GM23338 (cell line): ENCODE results near the gene MLC1. TPM values are rescaled to one million over a fixed set of nuclear protein-coding genes. Genes with fewer than 3 reads are reported as not detected.

Experiments
- ATAC-seq: fragments of 200-7000 bp; cut with Tn5 transposase; 3 replicates; pipeline ENCODE4 v1.9.1; 2020
- DNase-seq: peaks from one replicate; pipeline ENCODE4 v3.0.0-alpha.2; 2015; ENCODE audit warnings: low spot score
- H2AFZ ChIP-seq: fragments of 200-600 bp; sonication (generic); 2 replicates; pipeline ENCODE4 v1.8.0; 2016; ENCODE audit warnings: antibody characterized with exemption, mild to moderate bottlenecking, moderate library complexity
- H3F3A ChIP-seq: fragments of 200-600 bp; sonication (generic); replicated peaks from 2 replicates; pipeline ENCODE4 v1.8.0; 2017; ENCODE audit warnings: antibody characterized with exemption, mixed run types, low read depth
- H3K27ac ChIP-seq: fragments of 200-600 bp; sonication (generic); 2 replicates; pipeline ENCODE4 v1.6.1; 2016; ENCODE audit warnings: low read depth
- H3K27me3 ChIP-seq: fragments of 200-600 bp; sonication (generic); 2 replicates; pipeline ENCODE4 v1.8.0; 2016; ENCODE audit warnings: mild to moderate bottlenecking, mixed run types, moderate library complexity; ENCODE audit not compliant: insufficient read depth
- H3K36me3 ChIP-seq: fragments of 200-600 bp; sonication (generic); 2 replicates; pipeline ENCODE4 v1.8.0; 2016; ENCODE audit warnings: mild to moderate bottlenecking; ENCODE audit not compliant: insufficient read depth
- H3K4me1 ChIP-seq: fragments of 200-600 bp; sonication (generic); 2 replicates; pipeline ENCODE4 v1.8.0; 2016; ENCODE audit warnings: mild to moderate bottlenecking, moderate library complexity; ENCODE audit not compliant: insufficient read depth
- H3K4me2 ChIP-seq: fragments of 200-600 bp; sonication (generic); 2 replicates; pipeline ENCODE4 v1.7.1; 2017; ENCODE audit warnings: mixed run types
- H3K4me3 ChIP-seq: fragments of 200-600 bp; sonication (generic); 2 replicates; pipeline ENCODE4 v1.6.1; 2016; ENCODE audit warnings: mixed run types
- H3K79me2 ChIP-seq: fragments of 200-600 bp; sonication (generic); replicated peaks from 2 replicates; pipeline ENCODE4 v1.8.0; 2017; ENCODE audit warnings: mild to moderate bottlenecking; ENCODE audit not compliant: insufficient read depth
- H3K9me2 ChIP-seq: fragments of 200-600 bp; sonication (generic); 2 replicates; pipeline ENCODE4 v1.8.0; 2017; ENCODE audit not compliant: insufficient read depth
- H4K20me1 ChIP-seq: fragments of 200-600 bp; sonication (generic); replicated peaks from 2 replicates; pipeline ENCODE4 v1.8.0; 2017; ENCODE audit warnings: mild to moderate bottlenecking; ENCODE audit not compliant: insufficient read depth
- H3K27ac Mint-ChIP-seq: 2 replicates; pipeline ENCODE4 v1.8.0; 2020; ENCODE audit warnings: inconsistent platforms, mild to moderate bottlenecking, moderate library complexity, mixed read lengths
- H3K27me3 Mint-ChIP-seq: 3 replicates; pipeline ENCODE4 v1.8.0; 2022; ENCODE audit warnings: low read depth, mild to moderate bottlenecking, moderate library complexity, mixed read lengths, inconsistent platforms; ENCODE audit not compliant: insufficient read depth, poor library complexity
- H3K36me3 Mint-ChIP-seq: 3 replicates; pipeline ENCODE4 v1.8.0; 2021; ENCODE audit warnings: low read depth, mild to moderate bottlenecking, inconsistent platforms, moderate library complexity, mixed read lengths
- H3K4me1 Mint-ChIP-seq: 3 replicates; pipeline ENCODE4 v1.8.0; 2020; ENCODE audit warnings: mild to moderate bottlenecking, inconsistent platforms, mixed read lengths
- H3K4me3 Mint-ChIP-seq: 3 replicates; pipeline ENCODE4 v1.8.0; 2021; ENCODE audit warnings: moderate library complexity, mild to moderate bottlenecking, inconsistent platforms, mixed read lengths
- H3K9me3 Mint-ChIP-seq: 3 replicates; pipeline ENCODE4 v1.8.0; 2020; ENCODE audit warnings: moderate library complexity, mild to moderate bottlenecking, inconsistent platforms, mixed read lengths
- EZH2 ChIP-seq: fragments of 200-600 bp; sonication (generic); IDR thresholded peaks from one replicate; pipeline ENCODE4 v1.8.0; 2017; ENCODE audit warnings: antibody characterized with exemption, mild to moderate bottlenecking, low read depth; ENCODE audit not compliant: unreplicated experiment
- JUNB ChIP-seq: IDR thresholded peaks from one replicate; pipeline ENCODE4 v1.6.1; 2016; ENCODE audit warnings: antibody characterized with exemption; ENCODE audit not compliant: unreplicated experiment
- polyA plus RNA-seq: library from polyadenylated mRNA; unstranded; fragments of >200 nt; fragmentation: Nextera tagmentation; extraction: Ambion mirVana; gene quantifications from 2 replicates; pipeline ENCODE4 v1.2.1, GENCODE V29; 2016
- total RNA-seq: library from RNA; depleted of rRNA; stranded (reverse); fragments of >200 nt; shearing (Covaris generic); gene quantifications from 2 replicates; pipeline ENCODE4 v1.2.3, GENCODE V29; 2014
- TF ChIP-seq, protein P1 (sequence below): fragments of 250-450 bp; sonication (Bioruptor Pico); IDR thresholded peaks from 2 replicates; pipeline ENCODE4 v1.5.0; 2020; ENCODE audit warnings: mild to moderate bottlenecking, moderate library complexity
- TF ChIP-seq, protein P2 (sequence below), 2 experiments: fragments of 200-600 bp in 1 of 2; sonication (generic) in 1 of 2; conservative IDR thresholded peaks; 2 replicates each; pipeline versions ENCODE4 v1.5.1 to v1.6.1; 2016 to 2017; ENCODE audit warnings: antibody characterized with exemption in 2 of 2, low read depth in 2 of 2, mild to moderate bottlenecking in 2 of 2, moderate library complexity in 1 of 2

MLC1 gene
- total and polyA plus RNA-seq, 2 experiments from 2014 or later: not detected

DNA sequence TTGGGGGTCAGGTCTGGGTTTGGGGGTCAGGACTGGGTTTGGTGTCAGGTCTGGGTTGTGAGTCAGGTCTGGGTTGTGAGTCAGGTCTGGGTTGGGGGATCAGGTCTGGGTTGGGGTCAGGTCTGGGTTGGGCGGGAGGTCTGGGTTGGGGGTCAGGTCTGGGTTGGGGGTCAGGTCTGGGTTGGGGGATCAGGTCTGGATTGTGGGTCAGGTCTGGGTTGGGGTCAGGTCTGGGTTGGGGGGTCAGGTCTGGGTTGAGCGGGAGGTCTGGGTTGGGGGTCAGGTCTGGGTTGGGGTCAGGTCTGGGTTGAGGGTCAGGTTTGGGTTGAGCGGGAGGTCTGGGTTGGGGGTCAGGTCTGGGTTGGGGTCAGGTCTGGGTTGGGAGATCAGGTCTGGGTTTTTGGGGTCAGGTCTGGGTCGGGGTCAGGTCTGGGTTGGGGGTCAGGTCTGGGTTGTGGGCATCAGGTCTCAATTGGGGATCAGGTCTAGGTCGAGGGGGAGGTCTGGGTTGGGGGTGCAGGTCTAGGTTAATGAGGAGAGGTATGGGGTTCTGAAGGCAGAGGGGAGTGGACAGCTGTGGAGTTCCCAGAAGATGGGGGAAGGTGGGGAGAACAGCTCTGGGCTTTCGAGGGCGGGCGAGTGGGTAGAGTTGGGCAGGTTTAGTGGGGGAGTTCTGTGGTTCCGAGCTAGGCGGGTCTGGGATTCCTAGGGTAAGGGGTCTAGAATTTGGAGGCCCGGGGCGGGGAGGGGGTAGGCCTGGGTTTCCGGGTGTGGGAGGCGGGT lies 27.8 kb downstream of the MLC1 start:
- H3K4me1 Mint-ChIP-seq: peaks cover 11% of the 10 kb centered on the region
- H3K4me3 Mint-ChIP-seq: peak overlapping the region; percentile 58
- H3K4me2 ChIP-seq: peak overlapping the region; percentile 64

More for the DNA sequence above, 27.8 kb downstream of the MLC1 start:
- Histone ChIP-seq H3K27me3 (peaks cover 17% of the 10 kb centered on the region), H3K4me3 (peak overlapping the region; percentile 69; the same call in 1 of the 2 replicates), H4K20me1 (no peaks in the 10 kb centered on the region), H3K9me2 (no peaks in the 10 kb centered on the region), H2AFZ (no peak overlapping the region), H3F3A (0 out of 2 replicates have a peak, but pooled peaks cover 3% of the 10 kb centered on the region), H3K36me3 (no peaks in the 10 kb centered on the region), H3K4me1 (peaks cover 5% of the 10 kb centered on the region), H3K27ac (no peak overlapping the region), H3K79me2 (no peaks in the 10 kb centered on the region)
- no peak for ATAC-seq
- TF ChIP-seq, protein P1, sequence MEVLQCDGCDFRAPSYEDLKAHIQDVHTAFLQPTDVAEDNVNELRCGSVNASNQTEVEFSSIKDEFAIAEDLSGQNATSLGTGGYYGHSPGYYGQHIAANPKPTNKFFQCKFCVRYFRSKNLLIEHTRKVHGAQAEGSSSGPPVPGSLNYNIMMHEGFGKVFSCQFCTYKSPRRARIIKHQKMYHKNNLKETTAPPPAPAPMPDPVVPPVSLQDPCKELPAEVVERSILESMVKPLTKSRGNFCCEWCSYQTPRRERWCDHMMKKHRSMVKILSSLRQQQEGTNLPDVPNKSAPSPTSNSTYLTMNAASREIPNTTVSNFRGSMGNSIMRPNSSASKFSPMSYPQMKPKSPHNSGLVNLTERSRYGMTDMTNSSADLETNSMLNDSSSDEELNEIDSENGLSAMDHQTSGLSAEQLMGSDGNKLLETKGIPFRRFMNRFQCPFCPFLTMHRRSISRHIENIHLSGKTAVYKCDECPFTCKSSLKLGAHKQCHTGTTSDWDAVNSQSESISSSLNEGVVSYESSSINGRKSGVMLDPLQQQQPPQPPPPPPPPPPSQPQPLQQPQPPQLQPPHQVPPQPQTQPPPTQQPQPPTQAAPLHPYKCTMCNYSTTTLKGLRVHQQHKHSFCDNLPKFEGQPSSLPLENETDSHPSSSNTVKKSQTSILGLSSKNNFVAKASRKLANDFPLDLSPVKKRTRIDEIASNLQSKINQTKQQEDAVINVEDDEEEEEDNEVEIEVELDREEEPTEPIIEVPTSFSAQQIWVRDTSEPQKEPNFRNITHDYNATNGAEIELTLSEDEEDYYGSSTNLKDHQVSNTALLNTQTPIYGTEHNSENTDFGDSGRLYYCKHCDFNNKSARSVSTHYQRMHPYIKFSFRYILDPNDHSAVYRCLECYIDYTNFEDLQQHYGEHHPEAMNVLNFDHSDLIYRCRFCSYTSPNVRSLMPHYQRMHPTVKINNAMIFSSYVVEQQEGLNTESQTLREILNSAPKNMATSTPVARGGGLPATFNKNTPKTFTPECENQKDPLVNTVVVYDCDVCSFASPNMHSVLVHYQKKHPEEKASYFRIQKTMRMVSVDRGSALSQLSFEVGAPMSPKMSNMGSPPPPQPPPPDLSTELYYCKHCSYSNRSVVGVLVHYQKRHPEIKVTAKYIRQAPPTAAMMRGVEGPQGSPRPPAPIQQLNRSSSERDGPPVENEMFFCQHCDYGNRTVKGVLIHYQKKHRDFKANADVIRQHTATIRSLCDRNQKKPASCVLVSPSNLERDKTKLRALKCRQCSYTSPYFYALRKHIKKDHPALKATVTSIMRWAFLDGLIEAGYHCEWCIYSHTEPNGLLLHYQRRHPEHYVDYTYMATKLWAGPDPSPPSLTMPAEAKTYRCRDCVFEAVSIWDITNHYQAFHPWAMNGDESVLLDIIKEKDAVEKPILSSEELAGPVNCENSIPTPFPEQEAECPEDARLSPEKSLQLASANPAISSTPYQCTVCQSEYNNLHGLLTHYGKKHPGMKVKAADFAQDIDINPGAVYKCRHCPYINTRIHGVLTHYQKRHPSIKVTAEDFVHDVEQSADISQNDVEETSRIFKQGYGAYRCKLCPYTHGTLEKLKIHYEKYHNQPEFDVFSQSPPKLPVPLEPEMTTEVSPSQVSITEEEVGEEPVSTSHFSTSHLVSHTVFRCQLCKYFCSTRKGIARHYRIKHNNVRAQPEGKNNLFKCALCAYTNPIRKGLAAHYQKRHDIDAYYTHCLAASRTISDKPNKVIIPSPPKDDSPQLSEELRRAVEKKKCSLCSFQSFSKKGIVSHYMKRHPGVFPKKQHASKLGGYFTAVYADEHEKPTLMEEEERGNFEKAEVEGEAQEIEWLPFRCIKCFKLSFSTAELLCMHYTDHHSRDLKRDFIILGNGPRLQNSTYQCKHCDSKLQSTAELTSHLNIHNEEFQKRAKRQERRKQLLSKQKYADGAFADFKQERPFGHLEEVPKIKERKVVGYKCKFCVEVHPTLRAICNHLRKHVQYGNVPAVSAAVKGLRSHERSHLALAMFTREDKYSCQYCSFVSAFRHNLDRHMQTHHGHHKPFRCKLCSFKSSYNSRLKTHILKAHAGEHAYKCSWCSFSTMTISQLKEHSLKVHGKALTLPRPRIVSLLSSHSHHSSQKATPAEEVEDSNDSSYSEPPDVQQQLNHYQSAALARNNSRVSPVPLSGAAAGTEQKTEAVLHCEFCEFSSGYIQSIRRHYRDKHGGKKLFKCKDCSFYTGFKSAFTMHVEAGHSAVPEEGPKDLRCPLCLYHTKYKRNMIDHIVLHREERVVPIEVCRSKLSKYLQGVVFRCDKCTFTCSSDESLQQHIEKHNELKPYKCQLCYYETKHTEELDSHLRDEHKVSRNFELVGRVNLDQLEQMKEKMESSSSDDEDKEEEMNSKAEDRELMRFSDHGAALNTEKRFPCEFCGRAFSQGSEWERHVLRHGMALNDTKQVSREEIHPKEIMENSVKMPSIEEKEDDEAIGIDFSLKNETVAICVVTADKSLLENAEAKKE (CRISPR knock-in tag): no peak
- TF ChIP-seq JUNB (no peak), EZH2 (peak; percentile 46)
- TF ChIP-seq, protein P2, sequence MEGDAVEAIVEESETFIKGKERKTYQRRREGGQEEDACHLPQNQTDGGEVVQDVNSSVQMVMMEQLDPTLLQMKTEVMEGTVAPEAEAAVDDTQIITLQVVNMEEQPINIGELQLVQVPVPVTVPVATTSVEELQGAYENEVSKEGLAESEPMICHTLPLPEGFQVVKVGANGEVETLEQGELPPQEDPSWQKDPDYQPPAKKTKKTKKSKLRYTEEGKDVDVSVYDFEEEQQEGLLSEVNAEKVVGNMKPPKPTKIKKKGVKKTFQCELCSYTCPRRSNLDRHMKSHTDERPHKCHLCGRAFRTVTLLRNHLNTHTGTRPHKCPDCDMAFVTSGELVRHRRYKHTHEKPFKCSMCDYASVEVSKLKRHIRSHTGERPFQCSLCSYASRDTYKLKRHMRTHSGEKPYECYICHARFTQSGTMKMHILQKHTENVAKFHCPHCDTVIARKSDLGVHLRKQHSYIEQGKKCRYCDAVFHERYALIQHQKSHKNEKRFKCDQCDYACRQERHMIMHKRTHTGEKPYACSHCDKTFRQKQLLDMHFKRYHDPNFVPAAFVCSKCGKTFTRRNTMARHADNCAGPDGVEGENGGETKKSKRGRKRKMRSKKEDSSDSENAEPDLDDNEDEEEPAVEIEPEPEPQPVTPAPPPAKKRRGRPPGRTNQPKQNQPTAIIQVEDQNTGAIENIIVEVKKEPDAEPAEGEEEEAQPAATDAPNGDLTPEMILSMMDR (conservative IDR thresholded peaks at IDR 0.05; ENCODE audit: low read depth in 2 of 2): no peak
- Mint-ChIP-seq H3K27me3 (peaks cover 17% of the 10 kb centered on the region), H3K27ac (no peak overlapping the region), H3K36me3 (no peaks in the 10 kb centered on the region), H3K9me3 (no peaks in the 10 kb centered on the region; the same call in 2 of the 3 replicates)
- no peak for DNase-seq
